DMS114 treated with DMSO at 0.1 percent for 48 hours (cell line): Measurements from ENCODE around the gene DRD1.
"Not testable (repeated sequence)": the region's sequence is repeated elsewhere in the genome, so short reads cannot be mapped to it uniquely, and the experiment has no call there.

ENCODE experiments used
- DNase-seq: peaks from one replicate; lab custom pipeline; 2025; ENCODE audit not compliant: unreplicated experiment; lab: John Stamatoyannopoulos, UW

The DRD1 gene

GRCh38 chr5:175468892-175469291 is 24.9 kb upstream of the DRD1 start:
- no peak for DNase-seq

DNA sequence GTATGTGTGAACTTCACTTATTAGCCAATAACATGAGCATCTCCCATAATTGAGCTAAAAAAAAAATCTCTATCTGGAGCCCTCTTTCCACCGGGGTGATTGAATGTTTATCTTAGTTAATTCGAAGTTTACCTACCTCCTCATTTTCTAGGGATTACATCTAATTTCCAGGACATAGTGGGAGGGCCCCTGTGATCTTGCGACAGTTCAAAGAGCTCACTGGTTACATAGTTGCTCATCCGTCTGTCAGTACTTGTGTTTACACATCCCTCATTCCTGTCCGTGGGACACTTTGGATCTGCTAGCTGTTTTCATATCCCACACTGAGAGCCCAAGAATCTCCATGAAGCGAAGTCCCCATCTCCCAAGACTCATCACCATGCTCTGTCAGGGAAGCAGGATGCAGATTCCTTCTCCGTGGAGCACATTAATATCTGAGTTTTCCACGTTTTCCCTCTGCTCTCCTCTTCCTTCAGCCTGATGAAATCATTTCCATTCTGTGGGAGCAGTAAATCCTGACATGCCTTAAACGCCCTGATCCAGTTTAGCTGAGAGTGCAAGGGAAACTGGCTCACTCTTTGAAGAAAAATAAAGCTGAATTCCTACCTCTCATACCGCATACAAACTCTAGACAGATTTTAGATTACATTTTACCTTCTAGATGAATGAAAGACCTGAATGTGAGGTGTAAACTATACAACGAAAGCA is 24.2 kb upstream of the DRD1 start:
- DNase-seq: no peak

DNA sequence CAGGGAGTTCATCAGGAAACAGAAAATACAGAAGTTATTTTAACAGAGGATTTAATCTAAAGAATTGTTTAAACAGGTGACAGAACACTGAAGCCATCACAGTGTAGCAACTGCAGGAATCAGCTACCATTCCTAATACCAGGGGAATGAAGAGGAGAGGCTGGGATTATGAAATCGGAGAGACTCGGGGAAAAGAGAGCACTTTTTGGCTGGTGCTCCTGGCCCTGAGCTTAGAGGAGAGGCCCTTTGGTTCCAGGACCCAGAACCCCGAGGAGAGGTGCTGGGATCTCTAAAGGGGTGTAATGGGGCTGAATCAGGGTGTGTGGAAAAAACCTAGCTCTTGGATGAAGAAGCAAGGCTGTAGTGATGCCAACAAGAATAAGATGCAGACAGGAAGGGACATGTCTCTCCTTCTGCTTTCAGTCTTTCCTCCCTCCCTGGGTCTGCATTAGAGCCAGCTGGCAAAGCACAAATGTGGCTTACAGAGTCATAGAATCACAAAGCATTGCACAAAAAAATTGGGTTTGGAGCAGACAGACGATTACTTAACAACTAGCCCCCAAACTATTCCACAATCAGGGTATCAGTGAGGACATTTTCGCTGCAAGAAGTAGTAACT is 22.8 kb upstream of the DRD1 start:
- no peak for DNase-seq

DNA sequence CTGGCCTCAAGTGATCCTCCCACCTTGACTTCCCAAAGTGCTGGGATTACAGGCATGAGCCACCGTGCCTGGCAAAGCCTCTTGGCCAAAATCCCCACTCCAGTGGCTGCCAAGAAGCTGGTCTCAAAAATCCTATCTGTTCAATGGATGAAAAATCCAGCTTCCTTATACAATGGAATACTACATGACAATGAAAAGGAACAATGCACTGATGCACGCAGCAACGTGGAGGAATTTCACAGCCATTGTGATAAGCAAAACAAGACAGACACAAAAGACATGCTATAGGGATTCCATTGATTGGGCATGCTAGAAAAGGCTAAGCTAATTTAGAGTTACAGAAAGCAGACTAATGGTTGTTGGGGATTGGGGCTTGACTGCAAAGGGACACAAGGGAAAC is 21.3 kb upstream of the DRD1 start:
- DNase-seq: no peak

DNA sequence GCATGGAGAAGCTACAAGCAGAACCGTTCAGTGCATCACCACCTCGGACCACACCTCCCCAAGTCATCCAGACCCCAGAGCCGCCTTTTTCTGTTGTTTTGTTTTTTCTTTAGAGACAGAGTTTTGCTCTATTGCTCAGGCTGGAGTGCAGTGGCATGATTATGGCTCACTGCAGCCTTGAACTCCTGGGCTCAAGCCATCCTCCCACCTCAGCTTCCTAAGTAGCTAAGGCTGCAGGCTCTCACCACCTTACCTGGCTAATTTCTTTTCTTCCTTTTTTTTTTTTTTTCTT is 20.9 kb upstream of the DRD1 start:
- DNase-seq: no peak

DNA sequence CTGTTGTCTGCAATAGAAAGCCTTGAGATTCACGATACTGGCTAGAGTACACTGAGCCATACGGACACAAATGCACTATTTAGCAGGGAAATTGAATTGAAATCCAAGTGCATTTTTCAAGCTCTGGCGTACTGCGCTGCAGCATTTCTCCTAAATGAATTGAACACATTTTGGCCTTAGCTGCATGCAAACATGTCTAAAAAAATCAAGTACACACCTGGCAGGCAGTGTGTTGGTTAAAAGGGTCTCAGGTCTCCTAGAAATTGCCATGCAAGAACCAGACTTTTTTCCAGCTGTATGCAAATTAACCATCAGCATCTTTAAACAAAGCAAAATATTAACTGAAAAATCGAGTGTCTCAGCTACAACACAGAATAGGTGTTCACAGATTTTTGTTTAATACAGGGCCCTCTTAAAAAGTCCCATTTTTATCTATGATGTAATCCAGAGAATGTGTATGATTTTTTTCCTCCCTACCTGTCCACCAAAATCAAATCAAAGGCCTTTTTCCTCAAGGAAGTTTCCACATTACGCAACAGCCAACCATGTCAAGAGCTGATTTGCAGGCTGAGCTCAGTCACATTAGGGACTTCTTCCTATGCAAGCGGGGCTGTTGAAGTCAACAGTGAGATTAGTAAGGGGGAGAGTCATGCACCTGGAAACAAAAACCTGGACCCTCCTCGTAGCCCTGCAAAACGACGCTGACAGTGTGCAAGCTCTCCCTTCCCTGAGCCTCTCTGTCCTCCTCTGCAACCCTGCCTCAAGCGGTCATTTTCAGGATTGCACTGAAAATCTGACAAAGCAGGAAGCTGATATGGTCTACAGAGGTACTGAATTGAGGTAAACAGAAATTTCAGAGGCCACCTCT is 20.3 kb upstream of the DRD1 start:
- DNase-seq: peak; percentile 54

DNA sequence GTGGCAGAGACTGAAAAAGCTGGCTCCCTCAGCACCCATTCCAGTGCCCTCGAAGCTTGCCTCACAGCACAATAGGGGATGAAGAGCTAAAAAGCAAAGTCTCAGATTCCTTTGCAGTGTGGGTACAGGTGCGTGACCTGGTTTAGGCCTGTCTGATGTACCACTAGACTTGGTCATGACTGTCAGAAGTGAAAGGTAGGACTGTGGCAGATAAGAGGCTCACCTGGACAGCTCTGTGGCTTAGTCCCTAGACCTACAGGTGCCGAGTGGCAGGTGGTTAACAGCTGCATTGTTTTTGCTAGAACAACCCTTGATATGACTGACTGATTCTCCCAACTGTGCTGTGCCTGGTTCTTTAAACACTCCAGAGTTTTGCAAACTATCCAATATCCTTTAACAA is 19.7 kb upstream of the DRD1 start:
- no peak for DNase-seq

GRCh38 chr5:175461370-175461769 is 17.4 kb upstream of the DRD1 start:
- DNase-seq: no peak

DNA sequence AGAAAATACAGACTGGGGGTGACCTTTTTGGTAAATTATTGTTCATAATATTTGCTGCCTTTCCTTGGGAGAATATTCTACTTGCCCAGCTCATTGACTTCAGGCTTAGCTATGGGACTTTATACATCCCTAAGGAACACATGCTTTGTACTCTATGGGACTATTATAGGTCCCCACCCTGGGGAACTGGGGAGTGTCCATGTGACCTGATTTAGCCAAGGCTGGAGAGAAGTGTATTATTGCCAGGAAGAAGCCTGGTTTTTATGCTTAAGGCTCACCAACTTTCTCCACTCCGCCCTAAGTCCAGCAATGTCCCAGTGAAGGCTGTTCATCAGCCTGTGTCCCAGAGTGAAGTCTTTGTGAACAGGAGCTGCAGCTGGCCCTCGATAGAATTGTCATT is 16.6 kb upstream of the DRD1 start:
- DNase-seq: no peak

DNA sequence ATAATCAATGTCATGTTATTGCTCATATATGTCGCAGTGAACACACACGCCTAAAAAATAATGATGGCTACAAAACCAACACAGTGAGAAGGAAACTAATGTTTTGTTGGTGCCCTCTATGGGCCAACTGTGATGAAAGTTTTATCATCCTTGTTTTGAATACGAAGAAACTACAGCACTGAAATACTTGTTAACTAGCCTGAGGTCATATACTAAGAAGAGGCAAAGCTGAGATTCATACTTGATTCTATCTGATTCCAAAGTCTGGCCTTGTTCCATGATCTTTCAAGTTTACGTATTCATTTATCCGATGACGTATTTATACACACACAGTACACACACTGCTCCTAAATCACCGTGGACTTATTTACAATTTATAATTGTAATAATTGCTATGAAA is 16.1 kb upstream of the DRD1 start:
- DNase-seq: peak; percentile 38

GRCh38 chr5:175457466-175457865 is 13.5 kb upstream of the DRD1 start:
- no peak for DNase-seq

DNA sequence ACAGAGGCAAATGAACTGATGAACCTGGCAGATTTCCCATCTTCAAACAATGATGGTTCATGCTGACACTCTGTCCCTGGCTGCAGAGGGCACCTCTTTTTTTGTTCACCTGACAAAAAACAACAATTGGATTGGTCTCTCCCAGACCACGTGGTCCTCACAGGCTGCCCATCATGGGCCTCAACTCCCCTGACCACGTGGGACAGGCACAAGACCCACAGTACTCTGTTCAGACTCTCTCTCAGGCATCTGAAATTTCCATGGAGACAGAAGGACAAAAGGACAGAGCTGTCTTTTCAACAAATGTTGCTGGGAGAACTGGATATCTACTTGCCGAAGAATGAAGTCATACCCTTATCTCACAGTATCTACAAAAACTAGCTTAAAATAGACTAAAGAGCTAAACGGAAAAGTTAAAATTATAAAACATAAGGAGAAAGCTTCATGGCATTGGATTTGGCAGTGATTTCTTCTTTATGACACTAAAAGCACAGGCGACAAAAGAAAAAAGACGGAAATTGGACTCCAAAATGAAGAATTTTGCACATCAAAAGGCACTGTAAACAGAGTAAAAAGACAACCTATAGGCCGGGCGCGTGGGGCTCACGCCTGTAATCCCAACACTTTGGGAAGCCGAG is 12.2 kb upstream of the DRD1 start:
- no peak for DNase-seq

GRCh38 chr5:175454338-175454737 is 10.4 kb upstream of the DRD1 start:
- DNase-seq: not testable (repeated sequence)

DNA sequence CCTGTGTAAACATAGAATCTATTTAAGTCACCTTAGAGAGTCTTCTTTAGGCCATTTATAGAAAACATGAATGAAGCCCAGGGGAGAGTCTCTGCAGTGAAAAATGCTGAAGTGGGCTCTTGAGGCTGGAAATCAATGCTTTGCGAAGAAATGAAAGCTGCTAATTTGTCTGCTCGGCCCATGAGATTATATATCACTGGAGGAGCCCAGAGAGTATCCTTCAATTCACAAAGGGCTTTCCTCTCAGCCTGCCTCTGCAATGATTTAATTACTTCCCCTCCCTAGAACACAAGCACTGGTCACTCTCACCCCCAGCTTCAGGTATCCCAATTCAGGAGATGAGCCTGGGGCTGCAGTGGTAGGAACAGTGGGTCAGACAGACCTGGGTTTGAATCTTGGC is 8.2 kb upstream of the DRD1 start:
- DNase-seq: no peak

DNA sequence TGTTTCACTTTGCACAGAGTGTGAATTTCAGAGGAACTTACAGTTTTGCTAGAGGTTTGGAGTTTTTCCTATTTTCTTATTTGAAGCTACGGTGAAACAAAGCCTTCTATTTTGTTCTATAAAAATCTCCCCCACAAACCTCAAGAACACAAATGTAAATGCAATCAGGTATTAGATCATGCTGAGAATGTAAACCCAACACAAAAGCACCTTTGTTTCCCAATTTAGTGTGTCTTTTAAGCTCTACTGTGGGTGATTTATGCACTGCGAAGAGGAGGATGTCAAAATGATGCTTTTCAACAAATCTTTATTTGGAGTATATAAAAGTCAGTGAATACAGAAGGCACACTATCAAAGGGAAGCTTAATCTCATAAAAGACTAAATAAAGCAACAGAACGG is 4.3 kb upstream of the DRD1 start:
- no peak for DNase-seq

GRCh38 chr5:175447571-175447970 is 3.6 kb upstream of the DRD1 start:
- DNase-seq: no peak

DNA sequence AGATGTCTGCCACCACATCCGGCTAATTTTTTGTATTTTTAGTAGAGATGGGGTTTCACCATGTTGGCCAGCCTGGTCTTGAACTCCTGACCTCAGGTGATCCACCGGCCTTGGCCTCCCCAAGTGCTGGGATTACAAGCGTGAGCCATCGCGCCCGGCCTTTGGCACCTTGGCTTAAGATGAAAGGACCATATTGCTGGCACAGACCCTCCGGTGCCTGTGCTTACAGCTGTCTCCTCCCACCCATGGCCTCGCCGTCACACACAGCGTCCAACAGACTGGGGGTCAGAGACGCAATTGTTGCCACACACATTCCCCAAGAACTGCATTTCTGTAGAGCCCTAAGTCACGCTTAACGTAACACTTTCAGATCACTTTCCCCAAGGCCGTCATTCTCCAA is 2.4 kb upstream of the DRD1 start:
- DNase-seq: not testable (repeated sequence)

- DNase-seq: no peak
Measured at GRCh38 chr5:175444905-175445456, 999 bp upstream of the DRD1 start.

- no peak for DNase-seq
Measured at GRCh38 chr5:175443514-175444059, 395 bp downstream of the DRD1 start.

GRCh38 chr5:175438234-175438857 is 5.6 kb downstream of the DRD1 start:
- no peak for DNase-seq

DNA sequence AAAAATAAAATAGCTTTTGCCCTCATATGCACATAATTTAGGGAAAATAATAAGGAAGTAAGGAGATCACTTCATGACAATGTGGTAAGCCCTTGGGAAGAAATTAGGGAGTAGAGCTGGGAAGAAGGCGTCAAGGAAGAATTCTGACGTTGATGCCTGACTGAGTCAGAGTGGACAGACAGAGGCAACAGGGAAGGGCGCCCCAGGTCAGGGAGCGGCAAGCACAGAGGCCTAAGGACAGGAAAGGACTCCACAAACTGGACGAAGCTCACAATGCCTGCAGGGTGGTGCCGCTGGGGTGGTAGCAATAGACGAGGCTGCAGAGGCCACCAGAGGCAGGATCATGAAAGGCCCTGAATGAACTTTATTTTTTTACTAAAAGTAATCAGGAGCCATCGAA is 7.6 kb downstream of the DRD1 start:
- DNase-seq: no peak
